Measurements from ENCODE around the gene ACOT11.

GRCh38 chr1:54507033-54507870 lies 40.8 kb upstream of the ACOT11 start:
- TF ChIP-seq POLR2A (IDR thresholded peaks at IDR 0.05; ENCODE audit: low read depth, low read length) (no peak), POLR2AphosphoS5 (IDR thresholded peaks at IDR 0.05; ENCODE audit: low read depth, low read length) (no peak), TAF1 (IDR thresholded peaks at IDR 0.05; ENCODE audit: low read depth, low read length) (no peak), SPI1 (IDR thresholded peaks at IDR 0.05; ENCODE audit: low read depth, low read length) (no peak)
